Smooth muscle cell (in vitro differentiated cells): ENCODE results near the gene RERE. TPM values are rescaled to one million over a fixed set of nuclear protein-coding genes. Genes with fewer than 3 reads are reported as not detected.
A peak's percentile ranks its signal among the peaks of the same experiment; 100 is the strongest.

Experiments
- DNase-seq: peaks from one replicate; lab custom pipeline; 2025; ENCODE audit not compliant: unreplicated experiment; lab: John Stamatoyannopoulos, UW
- H2AFZ ChIP-seq: fragments of 200-600 bp; sonication (generic); 2 replicates; pipeline ENCODE4 v1.6.0; 2016; ENCODE audit warnings: antibody characterized with exemption, low read depth, mild to moderate bottlenecking
- H3F3A ChIP-seq: fragments of 200-600 bp; sonication (generic); 2 replicates; pipeline ENCODE4 v1.6.0; 2017; ENCODE audit warnings: antibody characterized with exemption, low read depth
- H3K27ac ChIP-seq: fragments of 200-600 bp; sonication (generic); 2 replicates; pipeline ENCODE4 v1.5.1; 2016; ENCODE audit warnings: low read depth, mild to moderate bottlenecking
- H3K27me3 ChIP-seq: fragments of 200-600 bp; sonication (generic); 2 replicates; pipeline ENCODE4 v1.6.1; 2016; ENCODE audit warnings: low read depth, mild to moderate bottlenecking
- H3K36me3 ChIP-seq: fragments of 200-600 bp; sonication (generic); 2 replicates; pipeline ENCODE4 v1.5.1; 2016; ENCODE audit warnings: low read depth
- H3K4me1 ChIP-seq: fragments of 200-600 bp; sonication (generic); 2 replicates; pipeline ENCODE4 v1.5.1; 2016; ENCODE audit warnings: low read depth
- H3K4me2 ChIP-seq: fragments of 200-600 bp; sonication (generic); 2 replicates; pipeline ENCODE4 v1.6.0; 2016; ENCODE audit warnings: mild to moderate bottlenecking
- H3K4me3 ChIP-seq: fragments of 200-600 bp; sonication (generic); 2 replicates; pipeline ENCODE4 v1.5.1; 2016; ENCODE audit warnings: mild to moderate bottlenecking
- H3K79me2 ChIP-seq: fragments of 200-600 bp; sonication (generic); 2 replicates; pipeline ENCODE4 v1.6.0; 2016; ENCODE audit warnings: low read depth, mild to moderate bottlenecking
- H3K9ac ChIP-seq: fragments of 200-600 bp; sonication (generic); 2 replicates; pipeline ENCODE4 v1.6.0; 2016; ENCODE audit warnings: low read depth
- H3K9me3 ChIP-seq: fragments of 200-600 bp; sonication (generic); replicated peaks from 2 replicates; pipeline ENCODE4 v1.5.1; 2016; ENCODE audit warnings: low read depth
- H4K20me1 ChIP-seq: fragments of 200-600 bp; sonication (generic); 2 replicates; pipeline ENCODE4 v1.6.0; 2016; ENCODE audit warnings: low read depth
- WGBS: methylation state at CpG from one replicate; pipeline ENCODE4 v1.1.7; 2016; ENCODE audit warnings: low lambda C conversion rate; 5-methylcytosine and 5-hydroxymethylcytosine counted together
- polyA plus RNA-seq: library from polyadenylated mRNA; unstranded; fragments of >200 nt; fragmentation: Nextera tagmentation; extraction: Ambion mirVana; gene quantifications from 2 replicates; pipeline ENCODE4 v1.2.1, GENCODE V29; 2016
- total RNA-seq: library from RNA; depleted of rRNA; stranded (reverse); fragments of >200 nt; gene quantifications from 2 replicates; pipeline ENCODE4 v1.2.3, GENCODE V29; 2014
- TF ChIP-seq, protein P1 (sequence below): fragments of 200-600 bp; sonication (generic); IDR thresholded peaks from 2 replicates; pipeline ENCODE4 v1.5.1; 2017; ENCODE audit warnings: borderline replicate concordance, mild to moderate bottlenecking, antibody characterized with exemption; ENCODE audit not compliant: insufficient read depth, poor library complexity, severe bottlenecking

The RERE gene
- total and polyA plus RNA-seq, 2 experiments from 2014 or later: 45.6 to 59.2 TPM

DNA sequence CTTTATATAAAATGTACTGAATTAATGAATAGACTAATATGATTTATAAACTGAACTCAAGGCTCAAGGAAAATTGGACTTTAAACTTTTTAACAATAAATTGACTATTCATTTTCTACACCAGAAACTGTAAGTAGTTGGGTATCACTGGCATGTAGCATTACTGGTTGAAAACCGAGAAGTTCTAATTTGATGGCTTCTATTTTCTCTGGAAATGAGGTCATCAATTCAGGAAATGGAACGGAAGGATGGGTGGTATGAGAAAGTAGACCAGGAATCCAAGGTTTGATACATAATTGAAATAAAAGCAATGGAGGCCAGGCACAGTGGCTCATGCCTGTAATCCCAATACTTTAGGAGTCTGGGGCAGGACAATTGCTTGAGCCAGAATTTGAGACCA, 50.4 kb downstream of the RERE start:
- no peak overlapping the region for H3K4me3 ChIP-seq
- no peak overlapping the region for H3K4me2 ChIP-seq
- H3K36me3 ChIP-seq: no peaks in the 10 kb centered on the region
- H4K20me1 ChIP-seq: peaks cover 94% of the 10 kb centered on the region
- H3K79me2 ChIP-seq: peaks cover 56% of the 10 kb centered on the region
- TF ChIP-seq, protein P1, sequence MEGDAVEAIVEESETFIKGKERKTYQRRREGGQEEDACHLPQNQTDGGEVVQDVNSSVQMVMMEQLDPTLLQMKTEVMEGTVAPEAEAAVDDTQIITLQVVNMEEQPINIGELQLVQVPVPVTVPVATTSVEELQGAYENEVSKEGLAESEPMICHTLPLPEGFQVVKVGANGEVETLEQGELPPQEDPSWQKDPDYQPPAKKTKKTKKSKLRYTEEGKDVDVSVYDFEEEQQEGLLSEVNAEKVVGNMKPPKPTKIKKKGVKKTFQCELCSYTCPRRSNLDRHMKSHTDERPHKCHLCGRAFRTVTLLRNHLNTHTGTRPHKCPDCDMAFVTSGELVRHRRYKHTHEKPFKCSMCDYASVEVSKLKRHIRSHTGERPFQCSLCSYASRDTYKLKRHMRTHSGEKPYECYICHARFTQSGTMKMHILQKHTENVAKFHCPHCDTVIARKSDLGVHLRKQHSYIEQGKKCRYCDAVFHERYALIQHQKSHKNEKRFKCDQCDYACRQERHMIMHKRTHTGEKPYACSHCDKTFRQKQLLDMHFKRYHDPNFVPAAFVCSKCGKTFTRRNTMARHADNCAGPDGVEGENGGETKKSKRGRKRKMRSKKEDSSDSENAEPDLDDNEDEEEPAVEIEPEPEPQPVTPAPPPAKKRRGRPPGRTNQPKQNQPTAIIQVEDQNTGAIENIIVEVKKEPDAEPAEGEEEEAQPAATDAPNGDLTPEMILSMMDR: no peak
- H3K9me3 ChIP-seq: no peaks in the 10 kb centered on the region
- H3K4me1 ChIP-seq: peaks cover 11% of the 10 kb centered on the region
- H3F3A ChIP-seq: no peaks in the 10 kb centered on the region
- no peak for DNase-seq
- no peak overlapping the region for H3K27ac ChIP-seq
- no peaks in the 10 kb centered on the region for H3K27me3 ChIP-seq
- no peak overlapping the region for H3K9ac ChIP-seq
- WGBS: 91% methylated on average over 2 of the region's 2 CpGs
- no peak overlapping the region for H2AFZ ChIP-seq

DNA sequence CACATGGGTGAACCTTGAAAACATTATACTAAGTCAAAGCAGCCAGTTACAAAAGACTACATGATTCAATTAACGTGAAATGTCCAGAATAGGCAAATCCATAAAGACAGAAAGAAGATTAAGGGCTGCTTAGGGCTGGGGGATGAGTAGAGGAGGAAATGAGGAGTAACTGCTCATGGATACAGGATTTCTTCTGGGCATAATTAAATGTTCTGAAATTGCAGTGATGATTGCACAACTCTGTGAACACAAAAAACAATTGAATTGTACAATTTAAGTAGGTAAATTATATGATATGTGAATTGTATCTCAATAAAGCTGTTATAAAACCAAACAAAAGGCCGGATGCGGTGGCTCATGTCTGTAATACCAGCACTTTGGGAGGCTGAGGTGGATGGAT, 52.2 kb downstream of the RERE start:
- Histone ChIP-seq H3K27ac (no peak overlapping the region), H4K20me1 (peaks cover 95% of the 10 kb centered on the region), H3K4me1 (peaks cover 11% of the 10 kb centered on the region), H3K9ac (no peak overlapping the region), H3K4me2 (no peak overlapping the region), H3F3A (no peaks in the 10 kb centered on the region), H2AFZ (no peak overlapping the region), H3K27me3 (no peaks in the 10 kb centered on the region), H3K4me3 (no peak overlapping the region), H3K9me3 (no peaks in the 10 kb centered on the region), H3K79me2 (peaks cover 69% of the 10 kb centered on the region), H3K36me3 (no peaks in the 10 kb centered on the region)
- 84% methylated on average over 3 of the region's 3 CpGs for WGBS
- DNase-seq: no peak
- TF ChIP-seq, protein P1: no peak

DNA sequence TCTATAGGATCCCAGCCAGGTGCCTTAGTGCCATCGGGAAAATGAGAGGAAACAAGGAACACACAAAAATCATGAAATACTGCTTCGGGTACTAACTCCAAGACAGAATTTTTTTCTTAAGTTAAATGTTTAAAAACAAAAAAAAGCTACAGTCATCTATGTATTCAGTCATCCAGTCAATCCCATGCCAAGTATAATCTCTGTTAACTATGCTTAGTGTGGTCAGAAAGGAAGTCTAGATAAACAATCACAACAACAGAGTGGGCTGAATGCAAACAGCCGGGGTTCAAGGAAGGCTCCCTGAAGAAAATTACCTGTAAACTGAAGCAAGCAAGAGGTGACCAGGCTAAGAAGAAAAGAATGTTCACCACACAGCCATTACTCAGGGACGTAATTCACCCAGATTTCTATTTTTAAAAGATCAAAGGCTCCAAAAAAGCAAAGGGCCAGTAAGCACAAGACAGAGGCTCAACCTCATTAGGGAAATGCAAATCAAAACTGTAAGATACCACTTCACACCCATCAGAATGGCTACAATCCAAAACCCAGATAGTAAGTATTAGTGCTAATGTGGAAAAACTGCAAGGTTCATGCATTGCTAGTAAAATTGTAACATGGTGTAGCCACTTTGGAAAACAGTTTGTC, 53.0 kb downstream of the RERE start:
- no peak overlapping the region for H3K9ac ChIP-seq
- H3K27ac ChIP-seq: no peak overlapping the region
- peak overlapping the region; percentile 23 for H3K4me2 ChIP-seq
- peaks cover 11% of the 10 kb centered on the region for H3K4me1 ChIP-seq
- DNase-seq: no peak
- H3K79me2 ChIP-seq: peaks cover 77% of the 10 kb centered on the region
- no peak overlapping the region for H3K4me3 ChIP-seq
- H3K27me3 ChIP-seq: no peaks in the 10 kb centered on the region
- H3K9me3 ChIP-seq: no peaks in the 10 kb centered on the region
- WGBS: 57% methylated on average over 4 of the region's 4 CpGs
- H3K36me3 ChIP-seq: no peaks in the 10 kb centered on the region
- TF ChIP-seq, protein P1: no peak
- peaks cover 90% of the 10 kb centered on the region for H4K20me1 ChIP-seq
- H3F3A ChIP-seq: no peaks in the 10 kb centered on the region
- H2AFZ ChIP-seq: no peak overlapping the region

DNA sequence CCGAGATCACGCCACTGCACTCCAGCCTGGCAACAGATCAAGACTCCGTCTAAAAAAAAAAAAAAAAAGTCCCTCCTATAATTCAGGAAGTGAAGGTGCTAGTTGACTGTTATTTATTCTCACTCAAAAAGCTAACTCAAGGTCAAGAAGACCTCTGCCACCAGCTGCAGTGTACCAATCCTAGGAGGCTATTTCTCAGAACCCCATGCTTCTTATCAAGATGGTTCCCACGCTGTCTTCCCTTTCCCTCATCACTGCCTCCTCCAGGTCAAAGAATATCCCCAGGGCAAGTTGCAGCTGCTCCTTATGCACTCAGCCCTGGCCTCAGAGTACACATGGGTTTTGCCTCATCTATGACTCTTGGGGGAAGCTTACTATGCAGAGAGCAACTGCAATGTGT, 53.6 kb downstream of the RERE start:
- no peak overlapping the region for H3K9ac ChIP-seq

More for the DNA sequence above, 53.6 kb downstream of the RERE start:
- Histone ChIP-seq H2AFZ (no peak overlapping the region), H3K27me3 (no peaks in the 10 kb centered on the region), H3K36me3 (no peaks in the 10 kb centered on the region), H3K4me3 (no peak overlapping the region), H3K79me2 (peaks cover 82% of the 10 kb centered on the region), H3K27ac (no peak overlapping the region), H4K20me1 (peaks cover 89% of the 10 kb centered on the region), H3K4me2 (no peak overlapping the region), H3F3A (no peaks in the 10 kb centered on the region), H3K4me1 (peaks cover 11% of the 10 kb centered on the region), H3K9me3 (no peaks in the 10 kb centered on the region)
- DNase-seq: no peak
- TF ChIP-seq, protein P1: no peak
- WGBS: 91% methylated on average over 4 of the region's 4 CpGs
